ENCODE results near the gene KCTD1. TPM values are rescaled to one million over a fixed set of nuclear protein-coding genes. Genes with fewer than 3 reads are reported as not detected.

The KCTD1 gene
- total and polyA plus RNA-seq, 2 donors from 2014 or later: 48.5 to 83.7 TPM

GRCh38 chr18:26443853-26444252 is 104.5 kb downstream of the KCTD1 start:
- Histone ChIP-seq H3K9me3 (ENCODE audit: control insufficient read depth in 2 of 3, insufficient read depth in 1 of 3, low read length in 3 of 3) (no peaks in the 10 kb centered on the region), H3K27me3 (ENCODE audit: control insufficient read depth, insufficient read depth, low read length) (no peaks in the 10 kb centered on the region), H3K36me3 (ENCODE audit: control insufficient read depth in 2 of 3, insufficient read depth in 3 of 3, low read length in 3 of 3) (no peaks in the 10 kb centered on the region), H3K27ac (ENCODE audit: low read depth in 2 of 2, low read length in 2 of 2) (no peak overlapping the region), H3K4me1 (ENCODE audit: control insufficient read depth in 2 of 3, insufficient read depth in 2 of 3, low read depth in 1 of 3, low read length in 3 of 3) (no peaks in the 10 kb centered on the region), H3K9ac (ENCODE audit: low read length in 3 of 3) (no peak overlapping the region), H3K4me3 (ENCODE audit: low read length in 3 of 3) (no peak overlapping the region)
- intact Hi-C loops (cut with DNase I): no loop called here
- no peak for TF ChIP-seq CTCF (IDR thresholded peaks at IDR 0.05; ENCODE audit: borderline replicate concordance, extremely low read depth, insufficient read depth)
- no peak for FAIRE-seq
- DNase-seq: no peak

GRCh38 chr18:26442126-26442525 is 106.2 kb downstream of the KCTD1 start:
- H3K4me3 ChIP-seq (ENCODE audit: low read length in 3 of 3): no peak overlapping the region
- FAIRE-seq (no peak), DNase-seq (peak in 1 of 5 donors; percentile 60)
- H3K4me1 ChIP-seq (ENCODE audit: control insufficient read depth in 2 of 3, insufficient read depth in 2 of 3, low read depth in 1 of 3, low read length in 3 of 3): no peaks in the 10 kb centered on the region
- H3K9me3 ChIP-seq (ENCODE audit: control insufficient read depth in 2 of 3, insufficient read depth in 1 of 3, low read length in 3 of 3): no peaks in the 10 kb centered on the region
- no peak for TF ChIP-seq CTCF (IDR thresholded peaks at IDR 0.05; ENCODE audit: borderline replicate concordance, extremely low read depth, insufficient read depth)
- H3K27ac ChIP-seq (ENCODE audit: low read depth in 2 of 2, low read length in 2 of 2): no peak overlapping the region
- no peak overlapping the region for H3K9ac ChIP-seq (ENCODE audit: low read length in 3 of 3)
- no peaks in the 10 kb centered on the region for H3K36me3 ChIP-seq (ENCODE audit: control insufficient read depth in 2 of 3, insufficient read depth in 3 of 3, low read length in 3 of 3)
- no peaks in the 10 kb centered on the region for H3K27me3 ChIP-seq (ENCODE audit: control insufficient read depth, insufficient read depth, low read length)
- intact Hi-C loops (cut with DNase I): no loop called here

GRCh38 chr18:26440644-26441043 is 107.7 kb downstream of the KCTD1 start:
- H3K9ac ChIP-seq (ENCODE audit: low read length in 3 of 3): no peak overlapping the region
- TF ChIP-seq CTCF (IDR thresholded peaks at IDR 0.05; ENCODE audit: borderline replicate concordance, extremely low read depth, insufficient read depth): no peak
- FAIRE-seq (no peak), DNase-seq (no peak)
- H3K4me3 ChIP-seq (ENCODE audit: low read length in 3 of 3): no peak overlapping the region
- no peaks in the 10 kb centered on the region for H3K4me1 ChIP-seq (ENCODE audit: control insufficient read depth in 2 of 3, insufficient read depth in 2 of 3, low read depth in 1 of 3, low read length in 3 of 3)
- intact Hi-C loops (cut with DNase I): no loop called here
- H3K36me3 ChIP-seq (ENCODE audit: control insufficient read depth in 2 of 3, insufficient read depth in 3 of 3, low read length in 3 of 3): no peaks in the 10 kb centered on the region
- no peaks in the 10 kb centered on the region for H3K27me3 ChIP-seq (ENCODE audit: control insufficient read depth, insufficient read depth, low read length)
- no peak overlapping the region for H3K27ac ChIP-seq (ENCODE audit: low read depth in 2 of 2, low read length in 2 of 2)
- H3K9me3 ChIP-seq (ENCODE audit: control insufficient read depth in 2 of 3, insufficient read depth in 1 of 3, low read length in 3 of 3): no peaks in the 10 kb centered on the region

- intact Hi-C loops (cut with DNase I): no loop called here
- H3K4me1 ChIP-seq (ENCODE audit: control insufficient read depth in 2 of 3, insufficient read depth in 2 of 3, low read depth in 1 of 3, low read length in 3 of 3): no peaks in the 10 kb centered on the region
- no peaks in the 10 kb centered on the region for H3K9me3 ChIP-seq (ENCODE audit: control insufficient read depth in 2 of 3, insufficient read depth in 1 of 3, low read length in 3 of 3)
- no peak for TF ChIP-seq CTCF (IDR thresholded peaks at IDR 0.05; ENCODE audit: borderline replicate concordance, extremely low read depth, insufficient read depth)
- no peak for FAIRE-seq
- no peak overlapping the region for H3K27ac ChIP-seq (ENCODE audit: low read depth in 2 of 2, low read length in 2 of 2)
- DNase-seq: no peak
- no peak overlapping the region for H3K9ac ChIP-seq (ENCODE audit: low read length in 3 of 3)
- H3K4me3 ChIP-seq (ENCODE audit: low read length in 3 of 3): no peak overlapping the region
- no peaks in the 10 kb centered on the region for H3K27me3 ChIP-seq (ENCODE audit: control insufficient read depth, insufficient read depth, low read length)
- H3K36me3 ChIP-seq (ENCODE audit: control insufficient read depth in 2 of 3, insufficient read depth in 3 of 3, low read length in 3 of 3): no peaks in the 10 kb centered on the region
Observed at GRCh38 chr18:26439537-26439936, 108.8 kb downstream of the KCTD1 start.

All from kidney (tissue), 14 donors.